22Rv1 (cell line): ENCODE data around the gene HEBP1.

ENCODE experiments used
- ZFX ChIP-seq: fragments of 450-650 bp; IDR thresholded peaks from 2 replicates; pipeline ENCODE4 v1.6.1; 2017; ENCODE audit warnings: antibody characterized with exemption, borderline replicate concordance
- TF ChIP-seq, protein P1 (sequence below): fragments of 450-650 bp; IDR thresholded peaks from 2 replicates; pipeline ENCODE4 v1.5.1; 2017; ENCODE audit warnings: mild to moderate bottlenecking

DNA sequence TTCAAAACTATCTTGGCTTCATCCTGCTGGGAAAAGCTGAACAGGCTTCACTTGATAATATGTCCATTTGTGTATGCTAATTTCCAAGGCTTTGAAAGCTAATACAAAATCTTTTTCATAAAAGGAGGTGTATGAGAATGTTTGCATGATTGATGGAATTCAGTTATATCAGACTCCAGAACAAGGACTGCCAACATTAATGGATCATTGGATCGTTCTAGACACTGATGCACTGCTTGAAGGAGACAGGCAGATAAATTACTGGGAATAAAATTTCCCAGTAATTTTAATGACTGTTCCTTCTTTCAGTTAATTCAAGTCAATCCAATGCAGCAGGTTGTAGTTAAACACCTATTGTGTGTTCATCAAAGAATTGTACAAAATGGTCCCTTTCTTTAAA, 48.6 kb downstream of the HEBP1 start:
- TF ChIP-seq, protein P1, sequence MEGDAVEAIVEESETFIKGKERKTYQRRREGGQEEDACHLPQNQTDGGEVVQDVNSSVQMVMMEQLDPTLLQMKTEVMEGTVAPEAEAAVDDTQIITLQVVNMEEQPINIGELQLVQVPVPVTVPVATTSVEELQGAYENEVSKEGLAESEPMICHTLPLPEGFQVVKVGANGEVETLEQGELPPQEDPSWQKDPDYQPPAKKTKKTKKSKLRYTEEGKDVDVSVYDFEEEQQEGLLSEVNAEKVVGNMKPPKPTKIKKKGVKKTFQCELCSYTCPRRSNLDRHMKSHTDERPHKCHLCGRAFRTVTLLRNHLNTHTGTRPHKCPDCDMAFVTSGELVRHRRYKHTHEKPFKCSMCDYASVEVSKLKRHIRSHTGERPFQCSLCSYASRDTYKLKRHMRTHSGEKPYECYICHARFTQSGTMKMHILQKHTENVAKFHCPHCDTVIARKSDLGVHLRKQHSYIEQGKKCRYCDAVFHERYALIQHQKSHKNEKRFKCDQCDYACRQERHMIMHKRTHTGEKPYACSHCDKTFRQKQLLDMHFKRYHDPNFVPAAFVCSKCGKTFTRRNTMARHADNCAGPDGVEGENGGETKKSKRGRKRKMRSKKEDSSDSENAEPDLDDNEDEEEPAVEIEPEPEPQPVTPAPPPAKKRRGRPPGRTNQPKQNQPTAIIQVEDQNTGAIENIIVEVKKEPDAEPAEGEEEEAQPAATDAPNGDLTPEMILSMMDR = no peak
- TF ChIP-seq ZFX = no peak
